Measurements from ENCODE around the gene PXYLP1.
"Not testable (repeated sequence)": the region's sequence is repeated elsewhere in the genome, so short reads cannot be mapped to it uniquely, and the experiment has no call there.

Gene PXYLP1, protein sequence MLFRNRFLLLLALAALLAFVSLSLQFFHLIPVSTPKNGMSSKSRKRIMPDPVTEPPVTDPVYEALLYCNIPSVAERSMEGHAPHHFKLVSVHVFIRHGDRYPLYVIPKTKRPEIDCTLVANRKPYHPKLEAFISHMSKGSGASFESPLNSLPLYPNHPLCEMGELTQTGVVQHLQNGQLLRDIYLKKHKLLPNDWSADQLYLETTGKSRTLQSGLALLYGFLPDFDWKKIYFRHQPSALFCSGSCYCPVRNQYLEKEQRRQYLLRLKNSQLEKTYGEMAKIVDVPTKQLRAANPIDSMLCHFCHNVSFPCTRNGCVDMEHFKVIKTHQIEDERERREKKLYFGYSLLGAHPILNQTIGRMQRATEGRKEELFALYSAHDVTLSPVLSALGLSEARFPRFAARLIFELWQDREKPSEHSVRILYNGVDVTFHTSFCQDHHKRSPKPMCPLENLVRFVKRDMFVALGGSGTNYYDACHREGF

DNA sequence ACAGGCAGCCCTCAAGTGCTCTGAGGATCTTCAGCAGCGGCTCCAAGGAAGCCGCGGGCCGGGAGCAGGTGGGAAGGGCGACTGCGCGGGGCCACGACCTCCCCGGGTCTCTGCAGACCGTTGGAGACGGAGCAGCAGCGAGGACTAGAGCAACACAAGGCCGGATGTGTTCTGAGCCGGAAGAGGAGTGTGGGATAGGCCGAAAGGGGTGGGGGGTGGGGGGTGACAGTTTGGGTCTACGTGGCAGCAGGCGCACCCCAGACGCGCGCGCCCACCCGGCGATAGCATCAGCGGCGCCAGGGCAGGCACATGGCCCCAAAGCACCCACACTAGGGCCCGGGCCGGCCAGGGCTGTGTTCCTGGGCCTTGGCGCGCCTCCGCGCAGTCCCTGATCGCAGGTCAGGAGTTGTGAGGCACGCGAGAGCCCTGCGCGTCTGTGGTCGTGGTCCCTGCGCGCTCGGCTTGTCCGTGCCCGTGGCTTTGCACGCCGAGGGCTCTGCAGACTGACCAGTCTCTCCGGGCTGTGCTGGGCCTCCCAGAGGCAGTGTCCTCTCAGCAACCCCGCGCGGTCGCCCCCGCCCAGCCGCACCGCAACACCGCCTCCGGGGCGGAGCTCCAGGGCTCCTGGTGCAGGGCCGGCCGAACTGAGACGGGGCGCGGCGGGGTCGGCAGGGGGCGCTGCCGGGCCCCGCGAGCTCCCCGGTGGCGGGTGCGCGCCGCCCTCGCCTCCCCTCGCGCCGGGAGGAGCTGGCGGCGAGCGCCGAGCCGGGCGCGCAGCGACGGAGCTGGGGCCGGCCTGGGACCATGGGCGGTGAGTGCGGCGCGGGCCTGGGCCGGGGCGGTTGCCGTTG, at the start of gene PXYLP1:
Gene PXYLP1, plus strand, starts transcription at position 725 of the 851 bp plus-strand sequence. CDS start 28,351 bp downstream, outside the sequence.
- peak; percentile 85 for DNase-seq (ENCODE audit: low read depth)

DNA sequence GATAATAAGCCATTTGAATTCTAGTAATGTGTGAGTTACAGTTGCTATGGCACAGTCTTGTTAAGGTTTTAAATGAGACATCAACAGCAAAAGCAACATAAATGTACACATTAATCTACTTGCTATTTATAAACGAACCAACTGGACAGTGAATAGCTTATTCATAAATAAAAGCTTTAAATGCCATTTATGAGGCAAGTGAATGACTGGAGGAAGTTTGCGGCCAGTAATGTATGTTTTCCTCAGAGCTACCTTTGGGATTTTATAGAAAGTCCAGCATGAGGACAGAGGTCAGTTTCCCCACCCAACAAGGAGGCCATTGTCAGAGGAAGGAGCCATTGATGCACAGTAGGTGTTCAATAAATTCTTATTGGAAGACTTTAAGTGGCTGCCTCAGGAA, 48.0 kb upstream of the PXYLP1 start:
- no peak for DNase-seq (ENCODE audit: low read depth)

DNA sequence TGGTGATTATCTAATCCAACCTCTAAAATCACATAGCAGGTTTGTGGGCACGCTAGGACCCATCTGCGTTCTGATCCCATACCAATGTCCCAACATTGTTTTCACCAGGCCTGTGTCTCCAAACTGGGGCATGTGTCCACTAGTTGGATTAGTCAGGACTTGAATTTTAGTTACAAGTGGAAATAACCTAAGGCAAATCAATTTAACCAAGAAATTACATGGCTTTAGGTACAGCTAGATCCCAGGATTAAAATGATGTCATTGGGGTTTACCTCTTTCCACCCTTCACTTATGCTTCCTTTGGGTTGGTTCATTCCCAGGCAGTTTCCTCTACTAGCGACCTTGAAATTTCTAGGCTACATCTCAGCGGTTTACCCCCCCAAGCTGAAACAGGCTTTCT, 47.2 kb upstream of the PXYLP1 start:
- DNase-seq (ENCODE audit: low read depth): no peak

DNA sequence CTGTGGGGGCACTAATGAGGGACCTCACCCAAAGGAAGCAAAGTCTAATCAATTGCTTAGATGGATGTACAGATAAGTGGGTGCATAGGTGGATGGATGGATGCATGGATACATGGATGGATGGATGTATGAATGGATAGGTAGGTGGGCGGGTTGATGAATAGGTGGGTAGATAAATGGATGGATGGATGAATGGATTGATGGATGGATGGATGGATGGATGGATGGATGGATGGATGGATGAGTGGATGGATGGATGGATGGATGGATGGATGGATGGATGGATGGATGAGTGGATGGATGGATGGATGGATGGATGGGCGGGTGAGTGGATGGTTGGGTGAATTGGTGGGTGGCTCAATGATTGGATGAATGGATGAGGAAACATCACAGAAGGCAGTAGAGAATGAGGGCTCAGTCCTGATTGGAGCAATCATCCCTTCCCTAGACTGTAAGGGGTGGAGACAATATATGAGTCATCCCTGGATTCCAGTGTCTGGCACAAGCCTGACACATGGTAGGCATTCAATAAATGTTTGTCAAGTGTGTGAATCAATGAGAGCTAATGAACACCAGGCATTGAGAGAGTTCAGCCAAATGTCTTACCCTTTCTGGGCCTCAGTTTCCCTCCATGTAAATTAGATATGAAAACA, 40.4 kb upstream of the PXYLP1 start:
- no peak for DNase-seq (ENCODE audit: low read depth)

DNA sequence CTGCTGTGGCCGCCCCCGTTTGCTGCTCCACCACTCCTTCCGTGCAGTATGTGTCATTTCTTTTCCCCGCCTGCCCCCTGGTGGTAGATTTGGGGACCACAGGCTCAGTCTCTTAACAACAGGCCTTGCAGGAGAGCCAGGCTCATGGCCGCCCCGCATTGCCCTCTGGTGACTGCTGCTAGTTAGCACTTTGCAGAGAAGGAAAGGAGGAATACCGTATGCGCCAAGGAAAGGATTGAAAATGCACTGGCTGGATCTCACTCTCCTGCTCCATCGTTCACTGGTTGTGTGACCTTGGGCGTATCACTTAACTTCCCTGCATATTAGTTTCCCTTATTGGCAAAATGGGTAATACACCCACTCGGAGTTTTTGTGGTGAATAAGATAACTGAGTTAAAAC, 39.3 kb upstream of the PXYLP1 start:
- peak; percentile 90 for DNase-seq (ENCODE audit: low read depth)

DNA sequence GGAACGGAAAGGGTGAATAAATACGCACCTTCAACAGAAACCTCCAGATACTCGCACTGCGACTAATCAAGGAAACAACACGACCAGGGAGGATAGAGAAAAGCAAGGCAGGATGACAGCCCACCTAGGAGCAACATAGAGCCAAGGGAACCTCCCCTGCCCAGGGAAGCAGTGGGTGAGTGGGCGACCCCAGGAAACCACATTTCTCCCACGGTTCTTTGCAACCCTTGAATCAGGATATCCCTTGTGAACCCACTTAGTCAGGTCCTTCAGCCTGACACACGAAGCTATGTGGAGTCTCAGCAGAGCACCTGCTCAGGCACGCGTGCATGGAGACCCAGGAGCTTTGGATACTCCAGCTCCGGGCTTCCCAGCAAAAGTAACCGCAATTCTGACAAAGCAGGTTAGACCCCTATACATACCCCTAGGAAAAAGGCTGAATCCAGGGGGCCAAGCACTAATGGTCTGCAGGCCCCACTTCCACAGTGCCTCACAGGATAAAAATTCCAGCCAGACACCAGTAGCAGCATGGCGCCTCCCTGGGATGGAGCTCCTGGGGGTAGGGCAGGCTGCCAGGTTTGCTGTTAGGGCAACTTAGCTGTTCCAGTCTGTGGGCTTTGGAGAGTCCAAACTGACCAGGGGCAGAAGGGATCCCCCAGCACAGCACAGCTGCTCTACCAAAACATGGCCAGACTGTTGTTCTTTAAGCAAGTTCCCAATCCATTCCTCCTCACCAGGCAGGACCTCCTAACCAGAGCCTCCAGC, 38.4 kb upstream of the PXYLP1 start:
- no peak for DNase-seq (ENCODE audit: low read depth)

DNA sequence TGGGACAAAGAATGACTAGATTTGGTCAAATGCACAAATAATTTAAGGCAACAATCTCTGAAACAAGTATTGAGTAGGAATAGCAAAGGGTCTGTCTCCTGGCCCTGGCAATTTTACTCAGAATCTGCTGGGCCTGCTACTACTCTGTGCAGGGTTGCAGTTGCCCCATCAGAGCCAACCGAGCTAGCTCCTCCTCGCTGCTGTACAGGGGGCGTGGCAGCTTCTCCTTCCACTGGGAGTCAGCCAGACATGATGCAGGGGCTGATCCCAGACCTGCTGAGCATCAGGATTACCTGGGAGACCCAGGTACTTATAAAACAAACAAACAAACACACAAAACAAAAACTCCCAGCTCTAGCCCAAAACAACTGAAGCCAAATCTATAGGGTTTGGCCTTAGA, 30.5 kb upstream of the PXYLP1 start:
- DNase-seq (ENCODE audit: low read depth): no peak

DNA sequence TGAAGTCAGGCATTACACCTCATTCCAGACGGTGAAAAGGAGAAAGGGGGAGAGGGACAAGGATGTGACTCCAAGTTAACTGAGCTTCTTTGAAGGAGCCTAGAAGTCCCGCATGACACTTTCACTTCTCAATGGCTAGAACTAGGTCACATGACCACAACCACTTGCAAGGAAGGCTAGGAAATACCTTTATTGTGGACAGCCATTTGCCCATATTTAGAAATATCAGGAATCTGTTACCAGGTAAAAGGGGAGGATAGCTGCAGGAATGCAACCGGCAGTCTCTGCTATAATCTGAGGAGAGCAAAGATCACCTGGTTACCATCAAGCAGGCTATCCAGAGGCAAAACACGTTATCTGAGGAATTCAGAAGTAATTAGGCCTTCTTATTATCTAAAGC, 28.9 kb upstream of the PXYLP1 start:
- no peak for DNase-seq (ENCODE audit: low read depth)

DNA sequence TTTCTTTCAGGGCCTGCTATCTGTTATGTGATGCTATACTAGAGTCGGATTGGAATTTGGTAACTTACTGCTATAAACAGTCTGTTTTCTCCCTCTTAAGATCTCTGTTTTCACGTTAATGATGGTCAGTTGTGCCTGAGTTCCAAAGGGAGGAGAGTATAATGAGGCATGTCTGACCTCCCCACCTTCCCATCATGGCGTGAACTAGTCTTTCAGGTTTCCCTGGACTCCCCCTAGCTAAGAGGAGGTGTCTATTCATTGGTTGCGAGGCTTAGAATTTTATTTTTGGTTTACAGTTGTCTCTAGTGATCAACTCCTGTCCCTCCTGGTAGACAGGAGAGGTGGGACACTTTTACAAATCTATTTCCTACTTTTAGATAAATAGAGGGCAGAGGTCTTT, 27.8 kb upstream of the PXYLP1 start:
- no peak for DNase-seq (ENCODE audit: low read depth)

DNA sequence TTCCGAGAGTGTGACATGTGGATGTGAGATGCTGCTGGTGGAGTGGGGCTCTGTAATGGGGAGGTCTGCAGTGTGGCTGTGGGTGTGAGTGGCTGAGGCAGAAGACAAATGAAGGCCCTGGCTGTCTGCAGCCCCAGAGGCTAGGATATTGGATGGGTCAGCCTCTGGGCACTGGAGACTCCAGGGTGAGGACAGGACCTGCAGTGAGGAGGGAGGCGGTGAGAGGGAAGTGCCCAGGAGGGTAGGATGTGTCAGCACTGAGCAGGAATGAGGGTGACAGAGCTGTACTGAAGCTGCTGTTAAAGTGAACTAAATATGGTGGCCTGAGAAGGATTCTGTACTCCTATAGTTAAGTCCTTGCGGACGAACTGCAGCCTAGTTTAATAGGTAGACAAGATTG, 27.3 kb upstream of the PXYLP1 start:
- DNase-seq (ENCODE audit: low read depth): no peak

DNA sequence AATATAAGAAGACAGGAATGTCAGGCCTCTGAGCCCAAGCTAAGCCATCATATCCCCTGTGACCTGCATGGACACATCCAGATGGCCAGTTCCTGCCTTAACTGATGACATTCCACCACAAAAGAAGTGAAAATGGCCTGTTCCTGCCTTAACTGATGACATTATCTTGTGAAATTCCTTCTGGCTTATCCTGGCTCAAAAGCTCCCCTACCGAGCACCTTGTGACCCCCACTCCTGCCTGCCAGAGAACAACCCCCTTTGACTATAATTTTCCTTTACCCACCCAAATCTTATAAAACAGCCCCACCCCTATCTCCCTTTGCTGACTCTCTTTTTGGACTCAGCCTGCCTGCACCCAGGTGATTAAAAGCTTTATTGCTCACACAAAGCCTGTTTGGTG, 20.3 kb upstream of the PXYLP1 start:
- DNase-seq (ENCODE audit: low read depth): not testable (repeated sequence)

DNA sequence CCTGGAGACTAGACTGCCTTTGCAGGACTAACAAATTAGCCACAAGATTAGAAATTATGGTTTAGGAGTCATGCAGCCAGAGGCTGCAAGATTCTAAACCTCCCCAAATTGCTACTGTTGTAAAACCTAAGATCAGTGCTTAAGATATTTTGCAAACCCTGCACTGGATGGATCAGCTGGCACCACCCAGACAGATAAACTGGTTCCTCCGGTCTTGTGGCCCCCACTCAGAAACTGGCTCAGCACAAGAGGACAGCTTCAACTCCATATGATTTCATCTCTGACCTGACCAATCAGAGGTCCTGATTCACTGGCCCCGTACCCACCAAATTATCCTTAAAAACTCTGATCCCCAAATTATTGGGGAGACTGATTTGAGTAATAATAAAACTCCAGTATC, 19.5 kb upstream of the PXYLP1 start:
- no peak for DNase-seq (ENCODE audit: low read depth)

DNA sequence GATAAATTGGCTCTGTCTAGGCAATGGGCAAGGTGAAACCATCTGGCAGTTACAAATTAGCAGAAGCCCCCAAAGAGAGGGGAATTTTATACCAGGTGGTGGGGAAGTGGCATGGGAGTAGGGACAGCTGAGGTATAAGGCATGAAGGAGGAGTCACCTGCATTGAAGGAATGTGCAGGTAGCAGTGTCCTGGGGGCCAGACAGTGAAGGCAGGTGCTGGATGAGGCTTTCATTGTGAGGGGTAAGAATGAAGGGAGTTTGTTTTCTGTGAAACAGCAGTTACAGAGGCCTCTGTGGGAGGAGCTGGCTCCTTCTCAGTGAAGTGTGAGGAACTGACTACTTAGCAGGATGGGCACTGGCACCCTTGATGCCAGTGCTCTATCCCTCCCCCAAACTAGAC, 19.1 kb upstream of the PXYLP1 start:
- DNase-seq (ENCODE audit: low read depth): no peak

DNA sequence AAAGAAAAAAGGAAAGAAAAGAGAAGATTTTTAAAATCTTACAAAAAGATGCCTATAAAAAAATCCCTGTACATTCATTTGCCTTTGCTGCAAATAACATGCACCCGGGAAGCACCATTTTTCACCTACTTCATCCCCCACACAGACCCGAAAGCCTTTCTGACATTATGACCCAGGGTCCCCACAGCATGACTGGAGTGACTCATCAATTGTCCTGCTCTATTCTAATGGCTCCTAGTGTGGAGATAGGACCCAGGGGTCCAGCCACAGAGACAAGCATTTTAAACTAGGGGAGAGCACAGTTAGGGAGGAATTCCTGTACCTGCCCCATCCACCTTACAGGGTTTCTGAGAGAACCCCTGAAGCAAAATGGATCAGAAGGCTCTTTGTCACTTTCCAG, 14.7 kb upstream of the PXYLP1 start:
- DNase-seq (ENCODE audit: low read depth): no peak

DNA sequence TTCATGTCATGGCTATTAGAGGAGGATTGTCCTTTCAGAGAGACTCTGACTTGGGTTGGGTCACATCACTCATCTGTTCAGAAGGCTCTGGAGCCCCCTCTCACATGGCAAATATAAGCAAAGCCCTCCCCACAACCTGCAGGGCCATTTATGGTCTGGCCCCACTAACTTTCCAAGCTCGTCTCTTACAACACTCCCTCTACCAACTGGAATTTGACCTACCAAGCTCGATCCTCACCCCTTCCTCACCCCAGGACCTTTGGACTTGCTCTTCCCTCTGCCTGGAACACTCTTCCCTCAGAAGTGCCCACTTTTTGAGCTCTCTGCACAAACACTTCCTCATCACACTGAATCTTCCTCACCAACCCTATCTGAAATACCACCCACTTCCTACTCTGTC, 14.2 kb upstream of the PXYLP1 start:
- no peak for DNase-seq (ENCODE audit: low read depth)

DNA sequence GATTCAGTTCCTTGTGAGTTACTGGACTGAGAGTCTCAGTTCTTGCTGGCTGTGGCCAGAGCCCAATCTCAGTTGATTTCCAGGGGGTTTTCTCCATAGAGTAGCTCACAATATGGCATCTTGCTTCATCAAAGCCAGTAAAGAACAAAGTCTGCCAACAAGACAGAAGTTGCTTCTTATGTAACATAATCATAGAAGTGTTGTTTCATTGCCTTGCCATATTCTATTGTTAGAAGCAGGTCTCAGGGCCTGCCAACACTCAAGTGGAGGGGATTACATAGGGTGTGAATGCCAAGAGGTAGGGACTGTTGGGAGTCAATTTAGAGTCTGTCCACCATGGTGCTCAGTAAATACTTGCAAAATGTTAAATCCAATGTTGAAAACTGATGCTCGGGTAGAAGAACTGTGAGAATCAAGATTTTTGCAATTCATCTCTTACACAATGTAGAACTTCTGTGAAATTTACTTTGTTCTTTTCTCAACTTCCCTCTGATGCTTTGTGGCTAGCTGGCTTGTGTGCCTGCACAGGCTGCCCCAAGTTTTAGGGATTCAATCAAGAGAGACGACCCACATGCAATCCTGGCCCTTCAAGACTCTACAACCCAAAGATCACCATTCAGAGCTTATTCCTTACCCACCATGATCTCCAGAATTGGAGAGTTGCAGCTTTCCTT, 13.3 kb upstream of the PXYLP1 start:
- no peak for DNase-seq (ENCODE audit: low read depth)

DNA sequence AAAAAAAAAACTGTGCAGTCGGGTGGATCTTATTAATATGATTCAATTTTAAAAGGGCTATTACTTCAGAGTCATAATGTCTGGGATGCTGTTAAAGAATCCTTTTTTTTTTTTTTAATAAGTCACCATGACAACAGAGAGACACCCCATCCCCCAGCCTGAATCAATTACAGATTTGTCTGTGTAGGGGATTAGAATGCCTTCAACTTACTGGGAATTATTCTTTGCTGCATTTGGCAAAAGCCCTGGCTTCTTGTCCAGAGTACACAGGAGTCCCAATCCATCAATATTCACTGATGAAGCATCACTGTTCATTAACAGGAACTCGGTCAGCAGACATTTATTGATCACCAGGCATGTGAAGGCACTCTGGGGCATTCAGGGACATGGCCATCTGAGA, 12.7 kb upstream of the PXYLP1 start:
- no peak for DNase-seq (ENCODE audit: low read depth)

DNA sequence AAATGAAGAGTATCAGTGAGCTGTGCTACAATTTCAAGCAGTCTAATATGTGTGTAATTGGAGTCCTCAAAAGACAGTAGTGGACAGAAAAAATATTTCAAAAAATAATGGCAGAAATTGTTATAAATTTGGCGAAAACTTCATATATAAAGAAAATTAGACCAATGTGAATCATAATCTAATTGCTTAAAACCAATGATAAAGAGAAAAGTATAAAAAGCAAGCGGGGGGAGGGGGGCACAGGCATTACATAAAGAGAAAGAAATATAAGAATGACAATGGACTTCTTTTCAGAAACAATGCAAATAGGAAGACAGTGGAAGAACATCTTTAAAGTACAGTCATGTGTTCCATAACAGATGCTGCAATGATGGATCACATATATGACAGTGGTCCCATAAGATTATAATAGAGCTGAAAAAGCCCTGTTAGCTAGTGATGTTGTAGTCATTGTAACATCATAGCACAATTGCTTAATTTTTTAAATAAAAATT, 7.9 kb upstream of the PXYLP1 start:
- DNase-seq (ENCODE audit: low read depth): no peak

DNA sequence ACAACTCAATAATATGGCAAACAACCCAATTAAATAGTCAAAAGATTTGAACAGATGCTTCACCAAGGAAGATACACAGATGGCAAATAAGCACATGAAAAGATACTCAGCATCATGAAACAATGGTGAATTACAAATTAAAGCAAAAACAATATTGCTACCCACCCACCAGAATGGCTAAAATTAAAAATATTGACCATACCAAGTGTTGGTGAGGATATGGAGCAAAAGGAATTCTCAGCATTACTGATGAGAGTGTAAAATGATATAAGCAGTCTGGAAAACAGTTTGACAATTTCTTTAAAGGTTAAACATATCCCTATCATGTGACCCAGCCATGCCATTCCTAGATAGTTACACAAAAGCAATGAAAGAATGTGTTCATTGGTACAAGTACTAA, 5.7 kb upstream of the PXYLP1 start:
- no peak for DNase-seq (ENCODE audit: low read depth)

DNA sequence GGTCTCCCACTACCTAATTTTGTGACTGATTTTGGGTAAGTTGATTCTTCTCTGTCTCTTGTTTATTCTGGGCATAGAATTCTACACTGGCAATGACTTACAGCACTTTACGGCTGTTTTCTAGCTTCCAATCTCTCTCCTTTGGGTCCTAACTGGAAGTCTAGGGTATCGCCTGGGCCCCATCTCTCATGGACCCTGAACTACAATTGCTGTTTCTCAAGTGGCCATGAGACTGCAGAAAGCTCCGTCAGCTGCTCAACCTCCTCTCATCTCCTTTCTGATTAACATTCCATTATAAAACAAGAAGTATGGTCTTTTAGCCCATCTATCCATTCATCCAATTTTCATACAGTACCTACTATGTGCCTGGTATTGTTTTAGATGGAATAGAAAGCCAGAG, 4.4 kb upstream of the PXYLP1 start:
- DNase-seq (ENCODE audit: low read depth): no peak

DNA sequence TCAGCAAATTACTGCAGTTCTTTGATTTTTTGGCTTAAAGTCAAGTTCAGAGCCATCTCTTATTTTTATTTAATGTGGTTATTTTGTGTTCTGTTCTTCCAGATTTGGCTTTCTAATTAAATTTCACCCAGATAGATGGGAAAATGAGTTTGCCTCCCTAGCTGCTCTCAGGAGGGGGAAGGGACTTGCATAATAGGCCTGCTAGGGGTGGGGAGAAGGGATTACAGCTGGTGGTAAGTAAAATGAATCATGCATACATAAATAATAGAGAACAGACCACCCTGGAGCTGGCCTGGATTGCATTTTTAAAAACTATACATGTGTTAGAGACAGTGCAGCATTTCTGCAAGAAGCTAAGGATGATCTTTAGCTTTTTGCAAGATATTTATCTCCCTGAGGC, 3.9 kb upstream of the PXYLP1 start:
- peak; percentile 52 for DNase-seq (ENCODE audit: low read depth)
